GM10248 (cell line): ENCODE results near the gene TMEM14A.

ENCODE experiments used
- CTCF ChIA-PET: fragments of 300-600 bp; sonication (Branson Sonifier 250); formaldehyde crosslinking; extraction: SDS; loops from one replicate; lab custom pipeline; 2021; ENCODE audit warnings: antibody characterized with exemption; lab: Yijun Ruan, JAX
- POLR2A ChIA-PET: fragments of 350-650 bp; sonication (Branson Sonifier 250); formaldehyde crosslinking; extraction: SDS; loops from one replicate; lab custom pipeline; 2020; ENCODE audit warnings: antibody characterized with exemption; lab: Yijun Ruan, JAX
- DNase-seq: peaks from one replicate; pipeline ENCODE4 v3.0.0; 2012; ENCODE audit errors: extremely low spot score
- TF ChIP-seq, protein P1 (sequence below): IDR thresholded peaks from 2 replicates; pipeline ENCODE4 v1.5.1; 2012; ENCODE audit warnings: mild to moderate bottlenecking, low read depth; ENCODE audit errors: extremely low read depth, missing control alignments, control extremely low read depth

TMEM14A gene, protein sequence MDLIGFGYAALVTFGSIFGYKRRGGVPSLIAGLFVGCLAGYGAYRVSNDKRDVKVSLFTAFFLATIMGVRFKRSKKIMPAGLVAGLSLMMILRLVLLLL

DNA sequence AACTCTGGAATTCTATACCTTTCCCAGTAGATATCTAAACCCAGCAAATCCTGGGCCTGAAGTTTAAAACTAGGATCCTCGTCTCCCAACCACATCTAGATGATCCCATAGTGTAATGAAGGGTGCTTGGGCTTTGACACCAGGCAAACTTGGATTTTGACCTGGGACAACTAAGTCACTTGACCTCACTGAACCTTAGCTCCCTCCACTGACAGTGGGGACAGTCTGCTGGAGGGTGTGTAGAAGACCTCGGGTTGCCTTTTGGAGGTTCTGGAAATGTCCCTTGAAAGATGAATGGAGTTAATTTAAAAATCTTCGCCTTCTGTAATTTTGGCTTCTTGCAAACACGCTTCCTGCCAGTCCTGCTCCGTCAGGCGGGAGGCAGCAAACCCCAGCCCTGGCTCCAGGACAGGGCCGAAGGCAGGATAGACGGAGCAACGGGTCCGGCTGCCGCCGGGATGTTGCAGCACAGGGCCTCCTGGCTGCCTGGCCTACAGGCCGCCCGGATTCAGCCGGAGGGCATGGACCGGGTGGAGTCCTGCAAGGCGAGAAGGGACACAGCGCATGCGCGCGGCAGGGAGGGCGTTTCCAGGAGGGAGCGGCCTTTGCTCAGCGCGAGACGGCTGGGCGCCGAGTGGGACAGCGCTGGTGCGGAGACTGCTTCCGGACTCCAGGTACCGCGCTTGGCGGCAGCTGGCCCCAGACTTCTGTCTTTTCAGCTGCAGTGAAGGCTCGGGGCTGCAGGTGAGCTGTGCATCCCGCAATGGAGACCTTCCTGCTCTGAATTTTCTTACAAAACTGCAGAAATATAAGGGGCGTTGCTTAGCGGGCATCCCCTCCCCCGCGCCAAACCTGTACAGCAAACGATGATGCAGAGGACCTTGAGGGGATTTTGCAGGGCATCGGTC lies at the start of gene TMEM14A:
Gene TMEM14A (plus strand): TSS at position 612 of the 908 bp plus-strand sequence. CDS start 5,990 bp downstream, outside the sequence.
- TF ChIP-seq, protein P1, sequence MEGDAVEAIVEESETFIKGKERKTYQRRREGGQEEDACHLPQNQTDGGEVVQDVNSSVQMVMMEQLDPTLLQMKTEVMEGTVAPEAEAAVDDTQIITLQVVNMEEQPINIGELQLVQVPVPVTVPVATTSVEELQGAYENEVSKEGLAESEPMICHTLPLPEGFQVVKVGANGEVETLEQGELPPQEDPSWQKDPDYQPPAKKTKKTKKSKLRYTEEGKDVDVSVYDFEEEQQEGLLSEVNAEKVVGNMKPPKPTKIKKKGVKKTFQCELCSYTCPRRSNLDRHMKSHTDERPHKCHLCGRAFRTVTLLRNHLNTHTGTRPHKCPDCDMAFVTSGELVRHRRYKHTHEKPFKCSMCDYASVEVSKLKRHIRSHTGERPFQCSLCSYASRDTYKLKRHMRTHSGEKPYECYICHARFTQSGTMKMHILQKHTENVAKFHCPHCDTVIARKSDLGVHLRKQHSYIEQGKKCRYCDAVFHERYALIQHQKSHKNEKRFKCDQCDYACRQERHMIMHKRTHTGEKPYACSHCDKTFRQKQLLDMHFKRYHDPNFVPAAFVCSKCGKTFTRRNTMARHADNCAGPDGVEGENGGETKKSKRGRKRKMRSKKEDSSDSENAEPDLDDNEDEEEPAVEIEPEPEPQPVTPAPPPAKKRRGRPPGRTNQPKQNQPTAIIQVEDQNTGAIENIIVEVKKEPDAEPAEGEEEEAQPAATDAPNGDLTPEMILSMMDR: no peak
- ChIA-PET CTCF (interaction anchor here (1.2 to 1.5 kb wide), 3 partner anchors 18 to 429 kb away, joined by 3 to 8 read pairs (median 3); no protein-coding TSS in a partner anchor), POLR2A (no interaction called here)
- DNase-seq: peak; percentile 95

DNA sequence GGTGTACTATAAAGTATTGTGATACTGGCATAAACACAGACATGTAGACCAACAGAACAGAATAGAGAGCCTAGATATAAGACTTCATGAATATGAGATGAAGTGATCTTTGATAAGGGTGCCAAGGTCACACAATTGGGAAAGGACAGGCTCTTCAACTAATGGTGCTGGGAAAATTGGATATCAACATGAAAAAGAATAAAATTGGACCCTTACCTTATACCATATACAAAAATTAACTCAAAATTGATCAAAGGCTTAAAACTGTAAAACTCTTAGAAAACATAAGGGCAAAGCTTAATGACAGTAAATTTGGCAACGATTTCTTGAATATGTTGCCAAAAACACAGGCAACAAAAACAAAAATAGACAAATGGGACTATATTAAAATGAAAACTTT lies 49.3 kb upstream of the TMEM14A start:
- ChIA-PET CTCF (no interaction called here), POLR2A (no interaction called here)
- TF ChIP-seq, protein P1: no peak
- DNase-seq: no peak

DNA sequence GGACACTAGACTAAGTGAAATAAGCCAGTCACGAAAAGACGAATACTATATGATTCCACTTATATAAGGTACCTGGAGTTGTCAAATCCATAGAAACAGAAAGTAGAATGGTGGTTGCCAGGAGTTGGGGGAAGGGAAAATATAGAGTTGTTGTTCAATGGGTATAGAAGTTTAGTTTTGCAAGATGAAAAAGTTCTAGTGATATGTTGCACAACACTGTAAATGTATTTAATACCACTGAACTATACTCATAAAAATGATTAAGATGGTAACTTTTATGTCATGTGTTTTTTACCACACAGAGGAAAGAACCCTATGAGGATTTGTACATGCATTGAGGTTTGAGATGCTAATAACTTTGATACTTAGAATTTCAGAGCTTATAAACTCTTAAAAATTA lies 48.1 kb upstream of the TMEM14A start:
- ChIA-PET CTCF (interaction anchor here (1.4 to 1.8 kb wide), 2 partner anchors 12 to 30 kb away, joined by 4 to 5 read pairs; no protein-coding TSS in a partner anchor), POLR2A (no interaction called here)
- DNase-seq: no peak
- TF ChIP-seq, protein P1: no peak

DNA sequence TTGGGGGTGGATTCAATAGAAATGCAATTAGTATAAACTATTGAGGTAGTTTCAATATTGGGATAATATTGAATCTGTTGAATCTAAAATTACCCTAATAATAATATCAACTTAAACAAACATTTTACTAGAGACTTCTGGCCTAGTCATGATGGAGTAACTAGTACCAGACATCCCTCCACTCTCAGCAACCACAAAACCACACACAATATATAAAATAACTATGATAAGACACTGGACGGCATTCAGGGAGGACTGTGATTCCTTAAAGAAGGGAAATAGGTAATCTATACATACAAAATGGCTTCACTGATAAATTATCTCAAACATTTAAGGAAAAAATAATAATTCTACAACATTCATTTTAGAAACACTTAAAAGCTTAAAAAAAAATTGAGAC lies 38.9 kb upstream of the TMEM14A start:
- DNase-seq: no peak
- TF ChIP-seq, protein P1: no peak
- CTCF ChIA-PET: interaction anchor here (1.9 kb wide), 1 partner anchor 19 kb away, joined by 6 read pairs; no protein-coding TSS in a partner anchor
- POLR2A ChIA-PET: no interaction called here

DNA sequence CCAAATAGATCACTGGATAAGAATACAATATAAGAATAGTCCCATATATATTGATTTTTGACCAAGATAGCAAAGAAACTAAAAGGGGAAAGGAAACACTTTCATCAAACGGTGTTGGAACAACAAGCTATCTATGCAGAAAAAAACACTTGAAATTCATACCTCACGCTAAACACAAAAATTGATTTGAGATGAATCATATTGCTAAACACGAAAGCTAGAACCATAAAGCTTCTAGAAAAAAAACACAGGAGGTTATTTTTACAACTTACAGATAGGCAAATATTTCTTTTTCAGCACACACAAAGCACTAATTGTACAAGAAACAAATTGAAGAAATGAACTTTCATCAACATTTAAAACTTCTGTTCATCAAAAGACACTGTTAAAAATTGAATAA lies 36.7 kb upstream of the TMEM14A start:
- CTCF ChIA-PET: interaction anchor here (0.8 to 2.5 kb wide), 6 partner anchors 18 to 219 kb away, joined by 3 to 15 read pairs (median 3); no protein-coding TSS in a partner anchor
- POLR2A ChIA-PET: no interaction called here

More for the DNA sequence above, 36.7 kb upstream of the TMEM14A start:
- TF ChIP-seq, protein P1: no peak
- no peak for DNase-seq
